ENCODE results near the gene FABP3. TPM values are rescaled to one million over a fixed set of nuclear protein-coding genes. Genes with fewer than 3 reads are reported as not detected.
A peak's percentile ranks its signal among the peaks of the same experiment; 100 is the strongest.

FABP3 gene
- total and polyA plus RNA-seq, 2 of the 13 experiments (the other 11 are each of a cell fraction or from before 2014, with no cell fraction given) = 0.21 to 0.24 TPM

GRCh38 chr1:31372051-31372450, 825 bp downstream of the FABP3 start (continued):
- TF ChIP-seq, protein P1, sequence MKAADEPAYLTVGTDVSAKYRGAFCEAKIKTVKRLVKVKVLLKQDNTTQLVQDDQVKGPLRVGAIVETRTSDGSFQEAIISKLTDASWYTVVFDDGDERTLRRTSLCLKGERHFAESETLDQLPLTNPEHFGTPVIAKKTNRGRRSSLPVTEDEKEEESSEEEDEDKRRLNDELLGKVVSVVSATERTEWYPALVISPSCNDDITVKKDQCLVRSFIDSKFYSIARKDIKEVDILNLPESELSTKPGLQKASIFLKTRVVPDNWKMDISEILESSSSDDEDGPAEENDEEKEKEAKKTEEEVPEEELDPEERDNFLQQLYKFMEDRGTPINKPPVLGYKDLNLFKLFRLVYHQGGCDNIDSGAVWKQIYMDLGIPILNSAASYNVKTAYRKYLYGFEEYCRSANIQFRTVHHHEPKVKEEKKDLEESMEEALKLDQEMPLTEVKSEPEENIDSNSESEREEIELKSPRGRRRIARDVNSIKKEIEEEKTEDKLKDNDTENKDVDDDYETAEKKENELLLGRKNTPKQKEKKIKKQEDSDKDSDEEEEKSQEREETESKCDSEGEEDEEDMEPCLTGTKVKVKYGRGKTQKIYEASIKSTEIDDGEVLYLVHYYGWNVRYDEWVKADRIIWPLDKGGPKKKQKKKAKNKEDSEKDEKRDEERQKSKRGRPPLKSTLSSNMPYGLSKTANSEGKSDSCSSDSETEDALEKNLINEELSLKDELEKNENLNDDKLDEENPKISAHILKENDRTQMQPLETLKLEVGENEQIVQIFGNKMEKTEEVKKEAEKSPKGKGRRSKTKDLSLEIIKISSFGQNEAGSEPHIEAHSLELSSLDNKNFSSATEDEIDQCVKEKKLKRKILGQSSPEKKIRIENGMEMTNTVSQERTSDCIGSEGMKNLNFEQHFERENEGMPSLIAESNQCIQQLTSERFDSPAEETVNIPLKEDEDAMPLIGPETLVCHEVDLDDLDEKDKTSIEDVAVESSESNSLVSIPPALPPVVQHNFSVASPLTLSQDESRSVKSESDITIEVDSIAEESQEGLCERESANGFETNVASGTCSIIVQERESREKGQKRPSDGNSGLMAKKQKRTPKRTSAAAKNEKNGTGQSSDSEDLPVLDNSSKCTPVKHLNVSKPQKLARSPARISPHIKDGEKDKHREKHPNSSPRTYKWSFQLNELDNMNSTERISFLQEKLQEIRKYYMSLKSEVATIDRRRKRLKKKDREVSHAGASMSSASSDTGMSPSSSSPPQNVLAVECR (CRISPR knock-in tag; IDR thresholded peaks at IDR 0.05; ENCODE audit: borderline replicate concordance) = peak; percentile 25; the same call in 1 of the 2 replicates

GRCh38 chr1:31371121-31371959, 1.5 kb downstream of the FABP3 start:
- in situ Hi-C loops (cut with HindIII; ENCODE audit: extremely low pct_ligation_motif_present, low pct_unique_long_range_greater_than_20kb) = no loop called here
- no peak overlapping the region for H3K27ac ChIP-seq (ENCODE audit: extremely low read length, insufficient read depth, low read length)
- CTCF ChIA-PET (ENCODE audit: low intra/inter-chr PET ratio, low total read pairs) = no interaction called here
- TF ChIP-seq HNF1A (IDR thresholded peaks at IDR 0.05; ENCODE audit: low read depth) (peak; percentile 73), HNF1A (CRISPR knock-in tag; IDR thresholded peaks at IDR 0.05; ENCODE audit: borderline replicate concordance) (peak; percentile 62; the same call in 1 of the 2 replicates), NR2F6 (IDR thresholded peaks at IDR 0.05) (peak; percentile 32; the same call in 1 of the 2 replicates), NR2F6 (CRISPR knock-in tag; IDR thresholded peaks at IDR 0.05) (no peak), ZNF572 (CRISPR knock-in tag; IDR thresholded peaks at IDR 0.05) (0 out of 2 replicates have a peak, but pooled peaks have one; percentile 18), ZNF350 (CRISPR knock-in tag; IDR thresholded peaks at IDR 0.05; ENCODE audit: borderline replicate concordance, low read depth) (0 out of 2 replicates have a peak, but pooled peaks have one; percentile 14)
- TF ChIP-seq, protein P2, sequence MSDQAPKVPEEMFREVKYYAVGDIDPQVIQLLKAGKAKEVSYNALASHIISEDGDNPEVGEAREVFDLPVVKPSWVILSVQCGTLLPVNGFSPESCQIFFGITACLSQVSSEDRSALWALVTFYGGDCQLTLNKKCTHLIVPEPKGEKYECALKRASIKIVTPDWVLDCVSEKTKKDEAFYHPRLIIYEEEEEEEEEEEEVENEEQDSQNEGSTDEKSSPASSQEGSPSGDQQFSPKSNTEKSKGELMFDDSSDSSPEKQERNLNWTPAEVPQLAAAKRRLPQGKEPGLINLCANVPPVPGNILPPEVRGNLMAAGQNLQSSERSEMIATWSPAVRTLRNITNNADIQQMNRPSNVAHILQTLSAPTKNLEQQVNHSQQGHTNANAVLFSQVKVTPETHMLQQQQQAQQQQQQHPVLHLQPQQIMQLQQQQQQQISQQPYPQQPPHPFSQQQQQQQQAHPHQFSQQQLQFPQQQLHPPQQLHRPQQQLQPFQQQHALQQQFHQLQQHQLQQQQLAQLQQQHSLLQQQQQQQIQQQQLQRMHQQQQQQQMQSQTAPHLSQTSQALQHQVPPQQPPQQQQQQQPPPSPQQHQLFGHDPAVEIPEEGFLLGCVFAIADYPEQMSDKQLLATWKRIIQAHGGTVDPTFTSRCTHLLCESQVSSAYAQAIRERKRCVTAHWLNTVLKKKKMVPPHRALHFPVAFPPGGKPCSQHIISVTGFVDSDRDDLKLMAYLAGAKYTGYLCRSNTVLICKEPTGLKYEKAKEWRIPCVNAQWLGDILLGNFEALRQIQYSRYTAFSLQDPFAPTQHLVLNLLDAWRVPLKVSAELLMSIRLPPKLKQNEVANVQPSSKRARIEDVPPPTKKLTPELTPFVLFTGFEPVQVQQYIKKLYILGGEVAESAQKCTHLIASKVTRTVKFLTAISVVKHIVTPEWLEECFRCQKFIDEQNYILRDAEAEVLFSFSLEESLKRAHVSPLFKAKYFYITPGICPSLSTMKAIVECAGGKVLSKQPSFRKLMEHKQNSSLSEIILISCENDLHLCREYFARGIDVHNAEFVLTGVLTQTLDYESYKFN (CRISPR knock-in tag; conservative IDR thresholded peaks at IDR 0.05) = 0 out of 2 replicates have a peak, but pooled peaks have one; percentile 20

More at GRCh38 chr1:31371121-31371959, 1.5 kb downstream of the FABP3 start:
- Histone ChIP-seq H3K4me3 (replicated peaks in 1 of 3; ENCODE audit: insufficient read depth in 1 of 3, low read depth in 2 of 3, low read length in 3 of 3) (no peak overlapping the region; a peak in 1 of 6 replicates), H2AFZ (ENCODE audit: low read length) (no peak overlapping the region), H4K20me1 (ENCODE audit: insufficient read depth, low read length) (no peaks in the 10 kb centered on the region), H3K4me2 (ENCODE audit: low read depth, low read length) (peak overlapping the region; percentile 96), H3K4me1 (ENCODE audit: insufficient read depth, low read length) (peaks cover 61% of the 10 kb centered on the region), H3K9me3 (ENCODE audit: low read length) (no peaks in the 10 kb centered on the region), H3K36me3 (replicated peaks in 1 of 2; ENCODE audit: control insufficient read depth in 1 of 2, insufficient read depth in 2 of 2, low read length in 2 of 2) (0 out of 5 replicates have a peak, but pooled peaks cover 0 to 8% of the 10 kb centered on the region in 2 experiments), H3K27me3 (ENCODE audit: control insufficient read depth in 1 of 2, insufficient read depth in 2 of 2, low read length in 2 of 2) (no peaks in the 10 kb centered on the region), H3K79me2 (ENCODE audit: insufficient read depth, low read length) (no peaks in the 10 kb centered on the region), H3K9ac (ENCODE audit: insufficient read depth, low read depth, low read length) (no peak overlapping the region)
- FAIRE-seq = peak; percentile 84
- intact Hi-C loops (cut with micrococcal nuclease; ENCODE audit: unreplicated experiment) = no loop called here
- DNase-seq (ENCODE audit: low spot score) = peak; percentile 20
- POLR2A ChIA-PET = interaction anchor here (0.8 to 1.8 kb wide), 7 partner anchors 10 to 152 kb away, joined by 3 to 8 read pairs (median 4); partner anchors contain the start of genes SNRNP40 and ZCCHC17
- 33% methylated on average over 8 of the region's 10 CpGs for WGBS (ENCODE audit: low lambda C conversion rate)
- no TSS peak for BruUV-seq (replicated peaks)
- peak; percentile 50 for ATAC-seq
